Epidermal melanocyte (primary cell): ENCODE results near the gene PTRH1.
A peak's percentile ranks its signal among the peaks of the same experiment; 100 is the strongest.

Experiments used
- DNase-seq: peaks from one replicate; pipeline ENCODE4 v3.0.0; 2011; ENCODE audit warnings: low spot score; ENCODE audit not compliant: insufficient read length

The PTRH1 gene

DNA sequence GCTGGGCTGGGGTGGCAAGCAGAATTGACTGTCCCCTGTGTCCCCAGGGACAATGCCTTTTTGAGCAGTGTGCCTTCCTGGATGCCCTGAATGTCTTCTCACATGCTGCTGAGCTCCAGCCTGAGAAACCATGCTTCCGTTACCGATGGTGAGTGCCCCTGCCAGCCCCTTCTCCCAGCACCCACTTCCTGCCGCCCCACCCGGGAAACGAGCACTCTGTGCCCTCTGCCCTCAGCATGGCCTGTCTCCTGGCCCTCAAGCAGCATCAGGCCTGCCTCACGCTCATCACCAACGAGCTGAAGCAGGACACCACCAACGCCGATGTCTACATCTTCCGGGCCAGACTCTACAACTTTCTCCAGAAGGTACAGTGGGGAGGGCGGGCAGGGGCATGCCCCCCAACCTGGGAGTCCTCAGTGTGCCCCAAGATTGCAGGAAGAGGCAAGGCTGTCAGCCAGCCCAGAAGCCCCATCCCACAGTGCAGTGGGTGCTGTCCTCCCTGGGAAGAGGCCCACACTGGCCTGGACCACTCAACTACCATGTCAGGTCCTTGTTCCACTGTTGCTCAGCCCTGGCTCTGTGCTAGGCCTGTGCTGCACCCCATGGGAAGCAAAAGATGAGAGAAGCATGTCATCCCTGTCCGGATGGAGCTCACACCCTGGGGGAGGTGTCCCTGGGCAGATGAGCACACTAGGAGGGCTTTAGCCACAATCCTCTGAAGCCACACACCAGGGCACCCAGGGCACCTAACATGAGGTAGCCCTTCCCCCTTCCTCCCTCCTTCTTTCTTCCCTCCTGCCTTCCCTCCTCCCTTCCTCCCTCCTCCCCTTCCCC, 4.8 kb upstream of the PTRH1 start:
- DNase-seq: no peak

- no peak for DNase-seq
Measured at GRCh38 chr9:127717766-127718165, 2.3 kb upstream of the PTRH1 start.

- no peak for DNase-seq
Measured at GRCh38 chr9:127716412-127716811, 949 bp upstream of the PTRH1 start.

GRCh38 chr9:127714951-127715469, 453 bp downstream of the PTRH1 start:
- DNase-seq: no peak

- DNase-seq: no peak
Measured at GRCh38 chr9:127714020-127714750, 1.3 kb downstream of the PTRH1 start.

- no peak for DNase-seq
Measured at GRCh38 chr9:127712867-127713266, 2.6 kb downstream of the PTRH1 start.

DNA sequence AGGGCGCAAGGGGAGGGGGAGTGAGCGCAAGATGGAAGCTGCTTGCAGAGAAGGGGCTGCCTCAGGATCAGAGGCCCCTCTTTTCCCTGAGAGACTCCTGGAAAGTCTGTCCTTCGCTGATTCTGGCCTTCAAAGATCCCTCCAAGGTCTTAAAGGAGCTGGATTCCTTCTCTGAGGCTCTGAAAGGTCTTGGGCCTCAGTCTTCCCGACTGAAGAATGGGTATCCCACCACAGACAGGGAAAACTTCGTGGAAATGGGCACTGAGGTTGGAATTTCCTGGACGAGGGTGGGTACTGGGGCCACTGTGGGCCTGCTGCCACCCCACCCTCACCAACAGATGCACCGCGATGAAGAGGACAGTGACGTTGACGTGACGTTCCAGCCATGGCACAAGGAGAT, 3.1 kb downstream of the PTRH1 start:
- DNase-seq: no peak

GRCh38 chr9:127711831-127712274, 3.6 kb downstream of the PTRH1 start:
- DNase-seq: no peak

GRCh38 chr9:127711226-127711701, 4.2 kb downstream of the PTRH1 start:
- DNase-seq: no peak

GRCh38 chr9:127710204-127710783, 5.2 kb downstream of the PTRH1 start:
- no peak for DNase-seq

DNA sequence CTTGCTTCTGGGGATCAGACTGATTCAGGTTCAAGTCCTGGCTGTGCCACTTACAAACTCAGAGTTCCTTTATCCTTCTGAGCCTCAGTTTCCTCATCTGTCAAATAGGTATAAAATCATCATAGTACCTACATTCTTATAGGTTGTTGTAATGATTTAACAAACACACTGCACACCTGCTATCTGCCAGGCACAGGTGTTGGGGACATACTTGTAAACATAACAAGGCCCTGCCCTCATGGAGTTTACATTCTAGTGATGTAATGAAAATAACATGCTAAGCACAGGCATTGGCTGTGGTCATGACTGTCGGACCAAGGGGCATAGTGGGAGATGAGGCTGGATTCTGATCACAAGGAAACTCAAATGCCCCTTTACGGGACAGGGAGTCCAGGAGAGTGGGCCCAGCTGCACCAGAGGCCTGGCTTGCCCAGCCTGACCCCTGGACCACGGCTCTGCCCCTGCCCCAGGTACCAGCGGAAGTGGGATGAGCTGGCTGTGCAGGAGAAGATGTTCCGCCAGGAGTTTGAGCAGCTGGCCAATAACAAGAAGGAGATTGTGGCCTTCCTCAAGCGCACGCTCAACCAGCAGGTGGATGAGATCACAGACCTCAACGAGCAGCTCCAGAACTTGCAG, 6.4 kb downstream of the PTRH1 start:
- DNase-seq: no peak

DNA sequence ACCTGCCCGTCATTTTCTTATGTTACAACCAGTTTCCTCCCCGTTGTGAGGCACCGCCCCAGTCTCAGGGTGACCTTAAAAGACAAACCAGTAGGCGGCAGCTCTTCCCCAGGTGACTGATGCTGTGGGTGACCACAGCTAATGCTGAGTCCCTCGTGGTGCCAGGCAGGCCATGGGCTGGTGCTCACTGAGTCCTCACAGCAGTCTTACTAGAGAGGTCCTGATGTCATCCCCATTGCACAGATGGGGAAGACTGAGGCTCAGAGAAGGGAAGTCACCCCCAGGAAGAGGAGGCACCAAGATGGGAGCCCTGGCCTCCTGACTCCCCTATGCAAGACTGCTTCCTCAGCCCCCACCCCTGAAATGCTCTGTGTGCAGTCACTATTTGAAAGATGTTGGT, 7.7 kb downstream of the PTRH1 start:
- DNase-seq: no peak

GRCh38 chr9:127706836-127707241, 8.6 kb downstream of the PTRH1 start, which contains the start of gene CFAP157:
Gene CFAP157 (plus strand): TSS chr9:127706988. CDS start chr9:127707032, 44 bp downstream.
- DNase-seq: no peak

GRCh38 chr9:127705577-127706379, 9.7 kb downstream of the PTRH1 start:
- DNase-seq: no peak

DNA sequence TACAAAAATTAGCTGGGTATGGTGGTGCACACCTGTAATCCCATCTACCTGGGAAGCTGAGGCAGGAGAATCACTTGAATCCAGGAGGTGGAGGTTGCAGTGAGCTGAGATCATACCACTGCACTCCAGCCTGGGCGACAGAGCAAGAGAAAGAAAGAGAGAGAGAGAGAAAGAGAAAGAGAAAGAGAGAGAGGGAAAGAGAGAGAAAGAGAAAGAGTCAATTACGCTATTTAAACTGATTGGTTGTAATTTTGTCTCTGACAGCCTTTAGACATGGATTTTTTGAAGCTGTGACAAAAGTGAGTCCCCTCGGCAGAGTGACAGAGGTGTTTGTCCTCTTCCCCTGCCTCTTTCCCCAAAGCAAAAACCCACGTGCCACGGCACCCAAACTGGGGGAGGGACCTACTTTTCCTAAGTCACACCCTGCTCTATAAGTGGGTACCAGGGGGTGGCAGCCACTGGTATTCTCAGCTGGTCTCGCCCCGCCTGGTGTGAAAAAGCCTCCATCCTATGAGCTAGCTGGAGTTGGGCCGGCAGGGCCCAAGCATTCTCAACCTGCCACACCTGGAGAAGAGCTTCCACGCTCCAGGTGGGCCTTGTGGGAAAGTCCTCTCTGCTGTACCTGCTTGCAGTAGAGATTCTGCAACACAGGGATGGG, 12.0 kb downstream of the PTRH1 start:
- no peak for DNase-seq

DNA sequence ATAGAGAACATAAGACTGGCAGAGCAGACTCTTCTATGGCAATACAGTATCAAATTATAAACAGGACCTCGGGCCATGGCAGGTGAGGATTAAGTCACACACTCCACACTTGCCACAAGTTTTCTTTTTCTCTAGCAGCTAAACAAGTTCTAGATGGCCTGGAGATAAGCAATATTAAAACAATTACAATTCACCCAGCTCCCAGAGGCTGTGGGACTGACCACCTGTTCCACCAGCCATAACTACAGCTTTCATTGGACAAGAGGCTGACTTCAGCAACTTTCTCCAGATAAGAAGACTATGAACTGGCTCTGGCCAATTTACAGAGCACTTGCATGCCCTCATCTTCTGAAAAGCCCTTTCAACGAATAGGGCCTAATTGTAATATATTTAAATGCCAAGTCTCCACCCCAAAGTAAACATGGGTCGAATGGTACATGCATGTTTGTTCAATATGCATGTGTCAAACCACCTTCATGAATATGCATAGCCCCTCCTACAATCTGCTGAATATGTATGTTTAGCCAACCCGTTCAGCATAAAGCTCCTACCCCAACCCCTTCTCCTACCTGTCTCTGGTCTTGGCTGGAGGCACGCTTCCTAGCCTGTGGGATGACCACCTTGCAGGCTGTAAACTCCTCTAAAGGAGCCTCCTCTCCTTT, 14.7 kb downstream of the PTRH1 start:
- no peak for DNase-seq

GRCh38 chr9:127700140-127700539, 15.3 kb downstream of the PTRH1 start:
- DNase-seq: no peak

GRCh38 chr9:127698985-127699670, 16.3 kb downstream of the PTRH1 start:
- peak; percentile 96 for DNase-seq

GRCh38 chr9:127698386-127698785, 17.1 kb downstream of the PTRH1 start:
- DNase-seq: no peak
